CD4-positive, alpha-beta T cell (primary cell): Measurements from ENCODE around the gene NDOR1. TPM values are rescaled to one million over a fixed set of nuclear protein-coding genes. Genes with fewer than 3 reads are reported as not detected.

Experiments used
- ATAC-seq: fragments of 200-7000 bp; cut with Tn5 transposase; one replicate; pipeline ENCODE4 v1.10.0; 2022; ENCODE audit warnings: mild to moderate bottlenecking; ENCODE audit not compliant: poor library complexity
- CTCF ChIA-PET: fragments of 350-600 bp; sonication (Branson Sonifier 250); formaldehyde crosslinking; loops from one replicate; lab custom pipeline; 2021; ENCODE audit warnings: antibody characterized with exemption, inconsistent platforms; lab: Charles Lee
- POLR2A ChIA-PET: fragments of 350-600 bp; sonication (Branson Sonifier 250); formaldehyde crosslinking; loops from one replicate; lab custom pipeline; 2021; ENCODE audit warnings: antibody characterized with exemption, inconsistent platforms; lab: Charles Lee
- DNase-seq, 14 experiments: peaks; one replicate each; pipeline ENCODE4 v3.0.0-alpha.2; 2013 to 2020; ENCODE audit warnings: mixed read lengths in 2 of 14
- H3K27ac ChIP-seq, 2 donors: one replicate each; pipeline versions ENCODE4 v1.5.1 to v1.7.0; 2013; ENCODE audit warnings: low read length in 2 of 2, low read depth in 1 of 2, mild to moderate bottlenecking in 1 of 2
- H3K27me3 ChIP-seq, 2 experiments: 1 replicate in 1 of 2; 2 replicates in 1 of 2; pipeline versions ENCODE4 v1.6.1 to v1.7.0; 2013; ENCODE audit warnings: low read length in 2 of 2, control low read depth in 1 of 2, mild to moderate bottlenecking in 1 of 2, moderate library complexity in 1 of 2; ENCODE audit not compliant: insufficient read depth in 2 of 2, control insufficient read depth in 1 of 2
- H3K36me3 ChIP-seq: one replicate; pipeline ENCODE4 v1.6.1; 2013; ENCODE audit warnings: low read length, control low read depth; ENCODE audit not compliant: insufficient read depth
- H3K4me1 ChIP-seq: one replicate; pipeline ENCODE4 v1.6.1; 2013; ENCODE audit warnings: low read length, control low read depth; ENCODE audit not compliant: insufficient read depth
- H3K4me3 ChIP-seq: one replicate; pipeline ENCODE4 v1.5.1; 2013; ENCODE audit warnings: mild to moderate bottlenecking, low read length, moderate library complexity
- H3K9me3 ChIP-seq, 2 experiments: 1 replicate in 1 of 2; 2 replicates in 1 of 2; pipeline versions ENCODE4 v1.6.1 to v1.7.0; 2013; ENCODE audit warnings: low read length in 2 of 2, mild to moderate bottlenecking in 2 of 2, control low read depth in 1 of 2, moderate library complexity in 1 of 2; ENCODE audit not compliant: control insufficient read depth in 1 of 2, insufficient read depth in 1 of 2
- H3K27ac Mint-ChIP-seq: one replicate; pipeline ENCODE4 v1.8.0; 2020; ENCODE audit warnings: mixed read lengths
- H3K27me3 Mint-ChIP-seq: one replicate; pipeline ENCODE4 v1.8.0; 2021; ENCODE audit warnings: mixed read lengths
- H3K36me3 Mint-ChIP-seq: one replicate; pipeline ENCODE4 v1.8.0; 2021; ENCODE audit warnings: low read depth, mixed read lengths
- H3K4me1 Mint-ChIP-seq: one replicate; pipeline ENCODE4 v1.8.0; 2021; ENCODE audit warnings: low read depth, mixed read lengths
- H3K4me3 Mint-ChIP-seq: one replicate; pipeline ENCODE4 v1.8.0; 2020; ENCODE audit warnings: mild to moderate bottlenecking, mixed read lengths
- H3K9me3 Mint-ChIP-seq: one replicate; pipeline ENCODE4 v1.8.0; 2020; ENCODE audit warnings: mixed read lengths
- CTCF ChIP-seq: fragments of 200-600 bp; IDR thresholded peaks from one replicate; pipeline ENCODE4 v1.8.0; 2022; ENCODE audit warnings: antibody characterized with exemption, mild to moderate bottlenecking
- intact Hi-C, 2 experiments: fragments of 100-400 bp; cut with DNase I in 1 of 2; cut with micrococcal nuclease in 1 of 2; formaldehyde crosslinking; loops; one replicate each; pipeline versions ENCODE4 v1.15.1 to v1.9.0; 2023 to 2025; cut with DNase I, micrococcal nuclease
- total RNA-seq, 174 experiments: library from RNA in 2 of 174; stranded (reverse) in 2 of 174; gene quantifications; one replicate each; pipeline ENCODE4 v1.2.3 and lab custom pipeline; 2021 to 2026

NDOR1 gene
- total RNA-seq, 2 experiments from 2014 or later = 22.8 to 25.3 TPM

GRCh38 chr9:137189297-137190295 is 15.9 kb upstream of the NDOR1 start:
- TF ChIP-seq CTCF = no peak
- Histone ChIP-seq H3K27ac (peak overlapping the region; percentile 85 to 86), H3K36me3 (peaks cover 34% of the 10 kb centered on the region), H3K4me1 (peaks cover 50% of the 10 kb centered on the region), H3K27me3 (no peaks in the 10 kb centered on the region), H3K9me3 (no peaks in the 10 kb centered on the region), H3K4me3 (peak overlapping the region; percentile 100)
- Mint-ChIP-seq H3K36me3 (peaks cover 39% of the 10 kb centered on the region), H3K9me3 (no peaks in the 10 kb centered on the region), H3K27me3 (no peaks in the 10 kb centered on the region), H3K27ac (peak overlapping the region; percentile 79), H3K4me1 (peaks cover 25% of the 10 kb centered on the region), H3K4me3 (peak overlapping the region; percentile 94)
- intact Hi-C loops = loop anchor here (1.0 to 5.0 kb wide), 4 partner anchors 9 to 61 kb away; partner anchors contain the start of gene RNF208 (in 1 of the 2)
- ChIA-PET POLR2A (interaction anchor here (0.9 to 3.5 kb wide), 12 partner anchors 7 to 462 kb away, joined by 3 to 39 read pairs (median 8); partner anchors contain the start of genes MAN1B1, NELFB, RNF208 and TPRN), CTCF (interaction anchor here (0.7 to 2.8 kb wide), 11 partner anchors 11 to 165 kb away, joined by 3 to 14 read pairs (median 4); partner anchors contain the start of genes RNF224, TPRN and TUBB4B)
- DNase-seq (no peak), ATAC-seq (no peak)

GRCh38 chr9:137190315-137190856 is 15.1 kb upstream of the NDOR1 start:
- Mint-ChIP-seq H3K4me1 (peaks cover 25% of the 10 kb centered on the region), H3K27ac (peak overlapping the region; percentile 67), H3K36me3 (peaks cover 37% of the 10 kb centered on the region), H3K27me3 (no peaks in the 10 kb centered on the region), H3K9me3 (no peaks in the 10 kb centered on the region), H3K4me3 (peak overlapping the region; percentile 94)
- H3K9me3 ChIP-seq = no peaks in the 10 kb centered on the region
- POLR2A ChIA-PET = interaction anchor here (1.3 to 3.5 kb wide), 3 partner anchors 33 to 50 kb away, joined by 3 to 22 read pairs (median 17); partner anchors contain the start of genes RNF208 and TUBB4B
- no peak for DNase-seq
- no peak for ATAC-seq
- CTCF ChIA-PET = interaction anchor here (1.2 to 2.8 kb wide), 3 partner anchors 10 to 155 kb away, joined by 3 to 9 read pairs (median 6); partner anchors contain the start of gene TPRN
- H3K4me1 ChIP-seq = peaks cover 46% of the 10 kb centered on the region
- no peaks in the 10 kb centered on the region for H3K27me3 ChIP-seq
- TF ChIP-seq CTCF = no peak
- peak overlapping the region in 1 of 2 donors; percentile 86 for H3K27ac ChIP-seq
- H3K4me3 ChIP-seq = no peak overlapping the region
- peaks cover 30% of the 10 kb centered on the region for H3K36me3 ChIP-seq
- intact Hi-C loops = no loop called here

GRCh38 chr9:137191245-137191644 is 14.3 kb upstream of the NDOR1 start:
- H3K4me1 Mint-ChIP-seq = peaks cover 25% of the 10 kb centered on the region
- no peak for TF ChIP-seq CTCF
- Histone ChIP-seq H3K36me3 (peaks cover 25% of the 10 kb centered on the region), H3K9me3 (no peaks in the 10 kb centered on the region), H3K27ac (no peak overlapping the region), H3K4me1 (peaks cover 39% of the 10 kb centered on the region), H3K4me3 (no peak overlapping the region), H3K27me3 (no peaks in the 10 kb centered on the region)
- peaks cover 31% of the 10 kb centered on the region for H3K36me3 Mint-ChIP-seq
- no peaks in the 10 kb centered on the region for H3K9me3 Mint-ChIP-seq
- DNase-seq (no peak), ATAC-seq (no peak)
- intact Hi-C loops = no loop called here
- H3K27ac Mint-ChIP-seq = peak overlapping the region; percentile 67
- ChIA-PET CTCF (interaction anchor here (0.5 kb wide), 1 partner anchor 61 kb away, joined by 3 read pairs; no protein-coding TSS in a partner anchor), POLR2A (interaction anchor here (0.8 to 1.3 kb wide), 2 partner anchors 10 to 33 kb away, joined by 3 read pairs; no protein-coding TSS in a partner anchor)
- H3K4me3 Mint-ChIP-seq = no peak overlapping the region
- no peaks in the 10 kb centered on the region for H3K27me3 Mint-ChIP-seq
